WTC11 (cell line): ENCODE measurements around the gene GADD45GIP1. TPM values are rescaled to one million over a fixed set of nuclear protein-coding genes. Genes with fewer than 3 reads are reported as not detected.

Source experiments
- ATAC-seq: fragments of 200-7000 bp; cut with Tn5 transposase; 2 replicates; pipeline ENCODE4 v1.10.0; 2021; ENCODE audit warnings: mild to moderate bottlenecking, moderate library complexity
- CTCF ChIA-PET: fragments of 300-600 bp; sonication (Branson Sonifier 250); formaldehyde crosslinking; loops from one replicate; lab custom pipeline; 2021; ENCODE audit warnings: antibody characterized with exemption; lab: Charles Lee
- POLR2A ChIA-PET: fragments of 350-600 bp; sonication (Branson Sonifier 250); formaldehyde crosslinking; loops from one replicate; lab custom pipeline; 2021; ENCODE audit warnings: antibody characterized with exemption; lab: Charles Lee
- DNase-seq: peaks from one replicate; pipeline ENCODE4 v3.0.0; 2021; ENCODE audit warnings: low spot score
- H3K27ac Mint-ChIP-seq: 2 replicates; pipeline ENCODE4 v1.8.0; 2021; ENCODE audit warnings: mixed read lengths
- H3K27me3 Mint-ChIP-seq: 2 replicates; pipeline ENCODE4 v1.8.0; 2021; ENCODE audit warnings: low read depth, mild to moderate bottlenecking, moderate library complexity, mixed read lengths
- H3K36me3 Mint-ChIP-seq: 2 replicates; pipeline ENCODE4 v1.8.0; 2021; ENCODE audit warnings: mixed read lengths
- H3K4me1 Mint-ChIP-seq: 2 replicates; pipeline ENCODE4 v1.8.0; 2022; ENCODE audit warnings: mixed read lengths
- H3K4me3 Mint-ChIP-seq: 2 replicates; pipeline ENCODE4 v1.8.0; 2021; ENCODE audit warnings: mild to moderate bottlenecking, moderate library complexity, mixed read lengths
- H3K9me3 Mint-ChIP-seq: 2 replicates; pipeline ENCODE4 v1.8.0; 2021; ENCODE audit warnings: mixed read lengths
- ELF4 ChIP-seq: sonication (generic); formaldehyde crosslinking; IDR thresholded peaks from 2 replicates; pipeline ENCODE4 v1.8.1; 2022; ENCODE audit warnings: low read depth, mild to moderate bottlenecking, moderate library complexity, missing genetic modification reagents
- ETV6 ChIP-seq: sonication (generic); formaldehyde crosslinking; IDR thresholded peaks from 2 replicates; pipeline ENCODE4 v1.8.1; 2022; ENCODE audit warnings: mild to moderate bottlenecking, missing genetic modification reagents
- FOXJ3 ChIP-seq: sonication (generic); formaldehyde crosslinking; IDR thresholded peaks from 2 replicates; pipeline ENCODE4 v1.9.0; 2021; ENCODE audit warnings: missing genetic modification reagents, mild to moderate bottlenecking, borderline replicate concordance
- FOXP1 ChIP-seq: sonication (generic); formaldehyde crosslinking; IDR thresholded peaks from 2 replicates; pipeline ENCODE4 v1.8.0; 2022; ENCODE audit warnings: missing genetic modification reagents, mild to moderate bottlenecking, moderate library complexity, borderline replicate concordance
- GABPB1 ChIP-seq: sonication (generic); formaldehyde crosslinking; IDR thresholded peaks from 2 replicates; pipeline ENCODE4 v1.8.1; 2023; ENCODE audit warnings: mild to moderate bottlenecking, missing genetic modification reagents
- JUN ChIP-seq: sonication (generic); formaldehyde crosslinking; IDR thresholded peaks from 2 replicates; pipeline ENCODE4 v1.8.0; 2023; ENCODE audit warnings: mild to moderate bottlenecking, missing genetic modification reagents
- KAT7 ChIP-seq: sonication (generic); formaldehyde crosslinking; IDR thresholded peaks from 2 replicates; pipeline ENCODE4 v1.8.1; 2023; ENCODE audit warnings: missing genetic modification reagents, mild to moderate bottlenecking, borderline replicate concordance
- MXD4 ChIP-seq: fragments of 250-450 bp; sonication (Bioruptor Pico); IDR thresholded peaks from 2 replicates; pipeline ENCODE4 v1.8.0; 2021; ENCODE audit warnings: mild to moderate bottlenecking, moderate library complexity, borderline replicate concordance
- NFATC4 ChIP-seq: fragments of 250-450 bp; sonication (Bioruptor Pico); IDR thresholded peaks from 2 replicates; pipeline ENCODE4 v1.9.0; 2021; ENCODE audit warnings: mild to moderate bottlenecking
- NFYB ChIP-seq: sonication (generic); formaldehyde crosslinking; conservative IDR thresholded peaks from 2 replicates; pipeline ENCODE4 v1.8.0; 2022; ENCODE audit warnings: low read depth, missing genetic modification reagents
- PRRX2 ChIP-seq: fragments of 250-450 bp; sonication (Bioruptor Pico); IDR thresholded peaks from 2 replicates; pipeline ENCODE4 v1.8.0; 2021; ENCODE audit warnings: mild to moderate bottlenecking
- SOX15 ChIP-seq: fragments of 250-450 bp; sonication (Bioruptor Pico); IDR thresholded peaks from 2 replicates; pipeline ENCODE4 v1.9.0; 2021; ENCODE audit warnings: mild to moderate bottlenecking
- SP1 ChIP-seq: sonication (generic); formaldehyde crosslinking; conservative IDR thresholded peaks from 2 replicates; pipeline ENCODE4 v1.8.1; 2022; ENCODE audit warnings: missing genetic modification reagents
- TCF7 ChIP-seq: sonication (generic); formaldehyde crosslinking; IDR thresholded peaks from 2 replicates; pipeline ENCODE4 v1.8.0; 2022; ENCODE audit warnings: mild to moderate bottlenecking, low read depth, missing genetic modification reagents, moderate library complexity
- TP53 ChIP-seq: sonication (generic); formaldehyde crosslinking; IDR thresholded peaks from 2 replicates; pipeline ENCODE4 v1.8.1; 2023; ENCODE audit warnings: mild to moderate bottlenecking, missing genetic modification reagents
- ZNF121 ChIP-seq: sonication (generic); formaldehyde crosslinking; IDR thresholded peaks from 2 replicates; pipeline ENCODE4 v1.8.0; 2023; ENCODE audit warnings: missing genetic modification reagents
- ZNF219 ChIP-seq: sonication (generic); formaldehyde crosslinking; IDR thresholded peaks from 2 replicates; pipeline ENCODE4 v1.8.0; 2023; ENCODE audit warnings: missing genetic modification reagents, mild to moderate bottlenecking, borderline replicate concordance
- ZNF317 ChIP-seq: sonication (generic); formaldehyde crosslinking; IDR thresholded peaks from 2 replicates; pipeline ENCODE4 v1.8.1; 2023; ENCODE audit warnings: low read depth, mild to moderate bottlenecking, moderate library complexity, missing genetic modification reagents, borderline replicate concordance
- total RNA-seq: library from RNA; stranded (reverse); gene quantifications from 3 replicates; pipeline ENCODE4 v1.2.3, GENCODE V29; 2021
- TF ChIP-seq, protein P1 (sequence below): fragments of 200-600 bp; IDR thresholded peaks from 2 replicates; pipeline ENCODE4 v1.8.0; 2022; ENCODE audit warnings: antibody characterized with exemption
- TF ChIP-seq, protein P2 (sequence below): sonication (generic); formaldehyde crosslinking; conservative IDR thresholded peaks from 2 replicates; pipeline ENCODE4 v1.8.1; 2022; ENCODE audit warnings: mild to moderate bottlenecking, missing genetic modification reagents
- TF ChIP-seq, protein P3 (sequence below): fragments of 250-450 bp; sonication (Bioruptor Pico); IDR thresholded peaks from 2 replicates; pipeline ENCODE4 v1.9.0; 2021; ENCODE audit warnings: moderate library complexity, mild to moderate bottlenecking, inconsistent platforms, borderline replicate concordance
- TF ChIP-seq, protein P4 (sequence below): sonication (generic); formaldehyde crosslinking; IDR thresholded peaks from 2 replicates; pipeline ENCODE4 v1.8.1; 2023; ENCODE audit warnings: mild to moderate bottlenecking, missing genetic modification reagents, moderate library complexity
- TF ChIP-seq, protein P5 (sequence below): fragments of 250-450 bp; sonication (Bioruptor Pico); IDR thresholded peaks from 2 replicates; pipeline ENCODE4 v1.9.0; 2021; ENCODE audit warnings: mild to moderate bottlenecking
- TF ChIP-seq, protein P6 (sequence below): sonication (generic); formaldehyde crosslinking; IDR thresholded peaks from 2 replicates; pipeline ENCODE4 v1.8.1; 2022; ENCODE audit warnings: mild to moderate bottlenecking, moderate library complexity, missing genetic modification reagents

Gene GADD45GIP1
- total RNA-seq, 1 experiment from 2014 or later = 54.4 TPM

DNA sequence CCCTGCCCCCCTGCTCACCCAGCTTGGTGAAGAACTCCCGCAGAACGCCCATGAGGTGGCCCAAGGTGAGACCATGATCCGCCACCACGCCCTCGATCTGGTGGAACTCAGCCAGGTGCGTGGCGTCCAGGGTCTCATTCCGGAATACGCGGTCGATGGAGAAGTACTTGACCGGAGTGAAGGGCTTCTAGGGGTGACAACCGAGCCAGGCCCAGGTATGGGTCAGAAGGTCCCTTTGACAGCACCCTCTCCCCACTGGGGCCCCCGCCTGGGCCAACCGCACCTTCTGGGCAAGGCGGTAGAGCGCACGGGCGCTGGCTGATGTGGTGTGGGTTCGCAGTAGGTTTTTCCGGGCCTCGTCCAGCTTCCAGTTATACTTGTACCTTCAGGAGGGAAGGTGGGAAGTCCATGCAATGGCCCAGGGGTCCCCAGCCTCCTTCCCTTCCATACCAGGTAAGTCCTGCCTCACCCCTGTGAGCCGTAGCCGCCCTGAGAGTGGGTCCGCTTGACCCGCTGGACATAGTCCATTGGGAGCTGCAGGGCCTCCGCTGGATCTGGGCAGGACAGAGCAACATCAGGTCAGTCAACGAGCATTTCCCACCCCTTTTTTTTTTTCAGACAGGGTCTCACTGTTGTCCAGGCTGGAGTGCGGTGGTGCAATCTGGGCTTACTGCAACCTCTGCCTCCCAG is 32.3 kb downstream of the GADD45GIP1 start:
- no peaks in the 10 kb centered on the region for H3K4me1 Mint-ChIP-seq

DNA sequence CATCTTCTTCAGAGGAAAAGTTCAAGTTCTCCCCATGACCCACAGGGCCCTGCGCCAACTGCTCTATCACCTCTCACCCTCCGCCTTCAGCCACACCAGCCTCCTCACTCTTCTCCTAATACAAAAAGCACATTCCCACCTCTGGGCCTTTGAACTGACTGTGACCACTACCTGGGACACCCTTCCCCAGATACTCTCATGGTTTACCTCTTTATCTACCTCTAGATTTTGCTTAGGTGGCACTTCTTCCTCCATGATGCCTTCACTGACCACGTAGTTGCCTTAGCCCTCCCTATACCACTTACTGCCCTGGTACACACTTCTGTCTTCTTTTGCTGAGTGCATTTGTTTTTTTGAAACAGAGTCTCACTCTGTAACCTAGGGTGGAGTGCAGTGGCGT is 34.1 kb downstream of the GADD45GIP1 start:
- TF ChIP-seq SOX15 = no peak
- TF ChIP-seq, all 79 proteins: peak for 0
- peaks cover 9% of the 10 kb centered on the region for H3K9me3 Mint-ChIP-seq
- H3K27me3 Mint-ChIP-seq = peaks cover 13% of the 10 kb centered on the region
- no peak overlapping the region for H3K27ac Mint-ChIP-seq
- no peaks in the 10 kb centered on the region for H3K4me1 Mint-ChIP-seq
- CTCF ChIA-PET = no interaction called here
- H3K4me3 Mint-ChIP-seq = no peak overlapping the region
- ATAC-seq = no peak
- no peak for DNase-seq
- POLR2A ChIA-PET = no interaction called here
- peaks cover 48% of the 10 kb centered on the region for H3K36me3 Mint-ChIP-seq

More for the DNA sequence above, 32.3 kb downstream of the GADD45GIP1 start:
- H3K36me3 Mint-ChIP-seq = peaks cover 64% of the 10 kb centered on the region
- ATAC-seq = no peak
- H3K4me3 Mint-ChIP-seq = no peak overlapping the region
- CTCF ChIA-PET = interaction anchor here (1.5 kb wide), 1 partner anchor 40 kb away, joined by 3 read pairs; no protein-coding TSS in a partner anchor
- H3K27ac Mint-ChIP-seq = no peak overlapping the region
- no peak for TF ChIP-seq GABPB1
- TF ChIP-seq SP1 = no peak
- TF ChIP-seq ETV6 (CRISPR knock-in tag) = no peak
- TF ChIP-seq, protein P1, sequence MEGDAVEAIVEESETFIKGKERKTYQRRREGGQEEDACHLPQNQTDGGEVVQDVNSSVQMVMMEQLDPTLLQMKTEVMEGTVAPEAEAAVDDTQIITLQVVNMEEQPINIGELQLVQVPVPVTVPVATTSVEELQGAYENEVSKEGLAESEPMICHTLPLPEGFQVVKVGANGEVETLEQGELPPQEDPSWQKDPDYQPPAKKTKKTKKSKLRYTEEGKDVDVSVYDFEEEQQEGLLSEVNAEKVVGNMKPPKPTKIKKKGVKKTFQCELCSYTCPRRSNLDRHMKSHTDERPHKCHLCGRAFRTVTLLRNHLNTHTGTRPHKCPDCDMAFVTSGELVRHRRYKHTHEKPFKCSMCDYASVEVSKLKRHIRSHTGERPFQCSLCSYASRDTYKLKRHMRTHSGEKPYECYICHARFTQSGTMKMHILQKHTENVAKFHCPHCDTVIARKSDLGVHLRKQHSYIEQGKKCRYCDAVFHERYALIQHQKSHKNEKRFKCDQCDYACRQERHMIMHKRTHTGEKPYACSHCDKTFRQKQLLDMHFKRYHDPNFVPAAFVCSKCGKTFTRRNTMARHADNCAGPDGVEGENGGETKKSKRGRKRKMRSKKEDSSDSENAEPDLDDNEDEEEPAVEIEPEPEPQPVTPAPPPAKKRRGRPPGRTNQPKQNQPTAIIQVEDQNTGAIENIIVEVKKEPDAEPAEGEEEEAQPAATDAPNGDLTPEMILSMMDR = no peak
- no peaks in the 10 kb centered on the region for H3K27me3 Mint-ChIP-seq
- H3K9me3 Mint-ChIP-seq = no peaks in the 10 kb centered on the region
- POLR2A ChIA-PET = no interaction called here
- no peak for DNase-seq

DNA sequence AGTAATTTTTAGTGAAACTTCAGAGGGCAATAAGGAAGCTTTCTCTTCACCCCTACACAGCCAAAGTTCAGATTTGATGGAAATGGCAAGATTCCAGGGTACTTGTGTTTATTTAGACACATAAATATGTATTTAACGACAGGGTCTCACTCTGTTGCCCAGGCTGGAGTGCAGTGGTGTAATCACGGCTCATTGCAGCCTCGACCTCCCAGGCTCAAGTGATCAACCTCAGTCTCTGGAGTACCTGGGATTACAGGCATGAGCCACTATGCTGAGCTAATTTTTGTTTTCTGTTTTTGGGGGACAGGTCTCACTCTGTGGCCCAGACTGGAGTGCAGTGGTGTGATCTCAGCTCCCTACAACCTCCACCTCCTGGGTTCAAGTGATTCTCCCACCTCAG is 36.0 kb downstream of the GADD45GIP1 start:
- POLR2A ChIA-PET = interaction anchor here (0.5 to 1.0 kb wide), 3 partner anchors 13 to 1947 kb away, joined by 3 to 7 read pairs (median 4); partner anchors contain the start of gene FARSA
- H3K27ac Mint-ChIP-seq = peak overlapping the region; percentile 46; the same call in 1 of the 2 replicates

DNA sequence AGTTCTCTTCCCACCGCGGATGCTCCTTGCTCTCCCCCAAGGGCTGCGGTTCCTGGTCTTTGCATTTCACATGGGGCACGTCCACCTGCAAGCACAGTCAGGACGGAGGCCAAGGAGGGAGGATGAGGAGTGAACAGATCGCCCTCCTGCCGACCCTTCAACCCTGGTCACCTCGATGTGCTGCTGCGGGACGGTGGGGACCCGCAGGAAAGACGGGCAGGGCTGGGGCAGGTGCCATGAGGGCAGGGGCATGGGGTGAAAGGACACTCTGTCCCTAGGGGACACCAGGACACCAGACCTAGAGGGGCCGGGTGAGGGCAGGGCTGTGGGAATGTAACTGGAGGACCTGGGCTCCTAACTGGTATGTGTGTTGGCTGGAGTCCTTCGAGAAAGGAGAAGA is 38.8 kb downstream of the GADD45GIP1 start:
- no peak for DNase-seq
- ChIA-PET CTCF (interaction anchor here (3.3 kb wide), 1 partner anchor 47 kb away, joined by 14 read pairs; no protein-coding TSS in a partner anchor), POLR2A (no interaction called here)
- H3K36me3 Mint-ChIP-seq = peaks cover 12% of the 10 kb centered on the region
- ATAC-seq = no peak
- peaks cover 9% of the 10 kb centered on the region for H3K9me3 Mint-ChIP-seq
- TF ChIP-seq, protein P2, sequence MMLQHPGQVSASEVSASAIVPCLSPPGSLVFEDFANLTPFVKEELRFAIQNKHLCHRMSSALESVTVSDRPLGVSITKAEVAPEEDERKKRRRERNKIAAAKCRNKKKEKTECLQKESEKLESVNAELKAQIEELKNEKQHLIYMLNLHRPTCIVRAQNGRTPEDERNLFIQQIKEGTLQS (CRISPR knock-in tag) = no peak
- TF ChIP-seq, protein P3, sequence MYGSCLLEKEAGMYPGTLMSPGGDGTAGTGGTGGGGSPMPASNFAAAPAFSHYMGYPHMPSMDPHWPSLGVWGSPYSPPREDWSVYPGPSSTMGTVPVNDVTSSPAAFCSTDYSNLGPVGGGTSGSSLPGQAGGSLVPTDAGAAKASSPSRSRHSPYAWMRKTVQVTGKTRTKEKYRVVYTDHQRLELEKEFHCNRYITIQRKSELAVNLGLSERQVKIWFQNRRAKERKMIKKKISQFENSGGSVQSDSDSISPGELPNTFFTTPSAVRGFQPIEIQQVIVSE (CRISPR knock-in tag) = no peak
- TF ChIP-seq PRRX2 (CRISPR knock-in tag) (no peak), KAT7 (CRISPR knock-in tag) (no peak), JUN (CRISPR knock-in tag) (no peak), ELF4 (CRISPR knock-in tag) (no peak), ZNF219 (CRISPR knock-in tag) (no peak), MXD4 (CRISPR knock-in tag) (no peak), FOXP1 (no peak), ZNF317 (CRISPR knock-in tag) (no peak), NFATC4 (CRISPR knock-in tag) (no peak), NFYB (CRISPR knock-in tag) (no peak)
- TF ChIP-seq, protein P4, sequence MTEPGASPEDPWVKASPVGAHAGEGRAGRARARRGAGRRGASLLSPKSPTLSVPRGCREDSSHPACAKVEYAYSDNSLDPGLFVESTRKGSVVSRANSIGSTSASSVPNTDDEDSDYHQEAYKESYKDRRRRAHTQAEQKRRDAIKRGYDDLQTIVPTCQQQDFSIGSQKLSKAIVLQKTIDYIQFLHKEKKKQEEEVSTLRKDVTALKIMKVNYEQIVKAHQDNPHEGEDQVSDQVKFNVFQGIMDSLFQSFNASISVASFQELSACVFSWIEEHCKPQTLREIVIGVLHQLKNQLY = no peak
- H3K27me3 Mint-ChIP-seq = peaks cover 22% of the 10 kb centered on the region
- H3K4me3 Mint-ChIP-seq = 0 out of 2 replicates have a peak overlapping the region, but pooled peaks have one; percentile 31
- peaks cover 13% of the 10 kb centered on the region for H3K4me1 Mint-ChIP-seq
- no peak overlapping the region for H3K27ac Mint-ChIP-seq

More for the DNA sequence above, 36.0 kb downstream of the GADD45GIP1 start:
- peaks cover 22% of the 10 kb centered on the region for H3K27me3 Mint-ChIP-seq
- H3K4me3 Mint-ChIP-seq = no peak overlapping the region
- H3K9me3 Mint-ChIP-seq = peaks cover 9% of the 10 kb centered on the region
- H3K36me3 Mint-ChIP-seq = peaks cover 36% of the 10 kb centered on the region
- no peak for DNase-seq
- CTCF ChIA-PET = interaction anchor here (0.7 to 1.4 kb wide), 3 partner anchors 36 to 70 kb away, joined by 3 to 6 read pairs (median 5); no protein-coding TSS in a partner anchor
- TF ChIP-seq, protein P5, sequence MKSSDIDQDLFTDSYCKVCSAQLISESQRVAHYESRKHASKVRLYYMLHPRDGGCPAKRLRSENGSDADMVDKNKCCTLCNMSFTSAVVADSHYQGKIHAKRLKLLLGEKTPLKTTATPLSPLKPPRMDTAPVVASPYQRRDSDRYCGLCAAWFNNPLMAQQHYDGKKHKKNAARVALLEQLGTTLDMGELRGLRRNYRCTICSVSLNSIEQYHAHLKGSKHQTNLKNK (CRISPR knock-in tag) = no peak
- TF ChIP-seq ZNF121 (CRISPR knock-in tag) (peak; percentile 68; the same call in 1 of the 2 replicates), FOXJ3 (CRISPR knock-in tag) (no peak), TCF7 (CRISPR knock-in tag) (no peak), TP53 (CRISPR knock-in tag) (no peak)
- TF ChIP-seq, protein P6, sequence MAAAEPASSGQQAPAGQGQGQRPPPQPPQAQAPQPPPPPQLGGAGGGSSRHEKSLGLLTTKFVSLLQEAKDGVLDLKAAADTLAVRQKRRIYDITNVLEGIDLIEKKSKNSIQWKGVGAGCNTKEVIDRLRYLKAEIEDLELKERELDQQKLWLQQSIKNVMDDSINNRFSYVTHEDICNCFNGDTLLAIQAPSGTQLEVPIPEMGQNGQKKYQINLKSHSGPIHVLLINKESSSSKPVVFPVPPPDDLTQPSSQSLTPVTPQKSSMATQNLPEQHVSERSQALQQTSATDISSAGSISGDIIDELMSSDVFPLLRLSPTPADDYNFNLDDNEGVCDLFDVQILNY (CRISPR knock-in tag) = no peak
- TF ChIP-seq, all 79 proteins: peak for 1
- no peaks in the 10 kb centered on the region for H3K4me1 Mint-ChIP-seq
- no peak for ATAC-seq
